Fibroblast of skin of right quadriceps (primary cell): ENCODE results near the gene UQCRC1.

Experiments
- DNase-seq: peaks from one replicate; pipeline ENCODE4 v3.0.0-alpha.2; 2013

The UQCRC1 gene

DNA sequence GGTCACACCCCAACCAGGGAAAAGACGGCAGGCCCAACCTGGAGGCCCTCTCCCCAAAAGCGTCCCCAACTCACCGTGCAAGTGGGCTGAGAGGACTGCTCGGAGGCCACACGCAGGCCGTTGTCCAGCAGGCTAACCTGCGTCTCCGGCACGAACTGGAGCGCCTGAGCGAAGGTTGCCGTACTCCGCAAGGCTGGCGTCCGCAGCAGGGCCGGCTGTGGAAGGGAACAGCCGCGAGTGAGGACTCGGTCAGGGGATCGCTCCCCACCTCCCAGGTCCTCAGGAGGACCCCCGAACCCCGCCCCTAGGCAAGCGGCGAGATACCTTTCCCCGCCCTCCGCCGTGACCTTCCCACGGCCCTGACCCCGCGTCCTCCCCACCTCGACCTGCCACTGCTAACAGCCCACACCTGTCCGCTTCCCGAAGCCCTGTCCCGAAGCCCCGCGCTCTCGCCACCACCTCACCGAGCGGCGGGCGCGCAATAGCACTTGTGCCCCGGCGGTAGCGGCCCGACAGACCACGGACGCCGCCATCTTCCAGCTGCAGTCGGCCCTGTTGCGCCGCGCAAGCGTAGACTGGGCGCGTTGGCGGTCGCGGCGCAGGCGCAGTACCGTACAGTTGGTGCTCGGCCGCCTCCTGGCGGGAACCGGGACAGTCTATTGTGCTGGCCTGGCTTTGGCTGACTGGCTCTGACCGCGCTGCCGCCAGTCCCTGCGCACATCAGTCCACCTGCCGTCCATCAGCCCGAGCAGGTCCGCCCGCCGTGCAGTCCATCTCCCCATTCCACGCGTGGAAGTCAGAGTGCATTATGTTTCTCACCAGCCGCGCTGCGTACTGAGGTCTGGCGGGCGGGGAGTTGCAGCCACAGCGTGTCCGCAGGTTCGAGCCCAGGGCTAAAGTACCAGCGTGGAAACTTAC, at the start of gene UQCRC1:
Gene UQCRC1 (minus strand): TSS at position 559 of the 918 bp plus-strand sequence. CDS start 26 bp downstream, at position 533.
- DNase-seq: peak; percentile 89

DNA sequence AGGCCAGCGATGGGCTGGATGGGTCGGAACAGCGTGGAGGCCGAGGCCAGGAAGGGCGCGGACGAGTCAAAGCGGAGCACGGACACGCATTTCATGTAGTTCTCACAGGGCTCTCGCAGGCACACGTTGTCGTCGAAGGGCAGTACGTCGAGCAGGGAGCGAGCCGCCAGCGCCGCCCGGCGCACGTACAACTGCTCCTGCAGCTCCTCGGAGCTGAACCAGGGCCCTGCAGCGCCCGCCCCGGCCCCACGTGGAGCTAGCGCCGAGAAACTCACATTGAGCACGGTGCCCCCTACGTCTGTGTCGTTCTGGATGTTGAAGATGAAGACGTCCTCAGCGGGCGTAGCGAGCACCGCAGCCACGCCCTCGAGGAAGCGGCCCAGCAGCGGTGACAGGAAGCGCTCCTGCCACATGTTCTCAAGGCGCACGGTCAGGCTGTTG, 47.4 kb upstream of the UQCRC1 start:
- DNase-seq: no peak

DNA sequence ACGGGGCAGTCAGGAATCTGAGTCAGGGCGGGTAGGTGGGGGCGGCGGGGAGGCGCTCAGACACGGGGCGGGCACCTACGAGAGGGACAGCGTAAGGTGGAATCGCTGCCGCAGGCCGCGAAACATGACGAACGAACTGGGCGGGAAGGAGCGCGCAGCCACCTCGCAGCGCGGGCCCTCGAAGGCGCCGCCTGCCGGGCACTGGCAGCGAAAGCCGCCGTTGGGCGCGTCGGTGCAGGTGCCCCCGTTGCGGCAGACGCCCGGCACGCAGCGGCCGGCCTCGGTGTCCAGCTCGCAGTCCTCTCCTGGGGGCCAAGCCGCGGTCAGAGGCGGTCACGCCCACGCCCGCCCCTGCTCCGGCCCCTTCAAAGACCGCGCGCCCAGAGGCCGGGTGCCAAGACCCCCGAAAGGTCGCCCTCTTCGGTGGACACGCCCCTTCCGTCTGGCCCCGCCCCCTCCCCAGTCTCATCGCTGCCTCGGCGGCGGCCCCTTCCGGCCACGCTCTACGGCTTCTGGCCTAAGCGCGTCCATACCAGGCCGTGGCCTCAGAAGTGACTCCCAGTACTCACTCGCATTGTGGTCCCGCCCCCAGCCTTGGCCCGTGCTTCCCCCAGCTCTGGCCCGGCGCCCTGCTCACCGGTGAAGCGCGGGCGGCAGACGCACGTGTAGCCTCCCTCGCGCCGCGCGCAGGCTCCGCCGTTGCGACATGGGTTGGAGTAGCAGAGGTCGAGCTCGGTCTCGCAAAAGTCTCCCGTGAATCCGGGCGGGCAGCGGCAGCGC, 46.8 kb upstream of the UQCRC1 start:
- peak; percentile 52 for DNase-seq

DNA sequence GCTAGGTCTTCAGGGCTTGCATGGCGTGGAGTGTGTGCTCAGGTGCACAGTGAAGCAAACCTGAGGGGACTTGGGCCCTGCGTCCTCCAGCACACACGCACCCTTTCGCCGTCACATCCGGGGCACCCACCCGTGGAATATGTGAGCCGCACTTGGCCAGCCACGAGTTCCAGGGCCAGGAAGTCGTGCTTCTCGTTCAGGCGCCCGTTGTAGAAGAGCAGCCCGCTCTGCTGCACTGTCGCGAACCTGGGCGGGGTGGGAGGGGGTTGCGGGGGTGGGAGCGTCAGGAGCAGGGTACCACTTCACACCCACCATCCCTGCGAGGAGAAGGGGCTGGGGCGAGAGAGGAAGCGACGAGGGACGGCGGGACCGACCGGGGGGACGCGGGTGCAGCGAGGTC, 46.2 kb upstream of the UQCRC1 start:
- no peak for DNase-seq

DNA sequence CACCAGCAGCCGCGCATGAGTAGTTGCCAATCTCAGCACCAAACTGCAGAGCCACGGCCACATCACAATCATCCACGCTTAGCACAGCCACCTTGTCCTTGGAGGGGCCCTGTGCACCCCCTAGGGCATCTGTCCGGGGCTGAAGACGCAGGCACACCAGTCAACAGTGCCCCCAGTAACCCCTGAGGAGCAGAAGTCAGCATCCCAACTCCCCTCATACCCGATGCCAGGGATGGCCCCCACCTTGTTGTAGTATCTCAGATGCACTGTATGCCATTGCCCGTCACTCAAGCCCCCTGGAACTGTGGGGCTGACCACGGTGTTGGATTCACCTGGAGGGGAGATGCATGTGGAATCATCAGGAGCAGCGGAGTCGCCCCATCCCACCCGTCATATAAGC, 45.6 kb upstream of the UQCRC1 start:
- DNase-seq: no peak

DNA sequence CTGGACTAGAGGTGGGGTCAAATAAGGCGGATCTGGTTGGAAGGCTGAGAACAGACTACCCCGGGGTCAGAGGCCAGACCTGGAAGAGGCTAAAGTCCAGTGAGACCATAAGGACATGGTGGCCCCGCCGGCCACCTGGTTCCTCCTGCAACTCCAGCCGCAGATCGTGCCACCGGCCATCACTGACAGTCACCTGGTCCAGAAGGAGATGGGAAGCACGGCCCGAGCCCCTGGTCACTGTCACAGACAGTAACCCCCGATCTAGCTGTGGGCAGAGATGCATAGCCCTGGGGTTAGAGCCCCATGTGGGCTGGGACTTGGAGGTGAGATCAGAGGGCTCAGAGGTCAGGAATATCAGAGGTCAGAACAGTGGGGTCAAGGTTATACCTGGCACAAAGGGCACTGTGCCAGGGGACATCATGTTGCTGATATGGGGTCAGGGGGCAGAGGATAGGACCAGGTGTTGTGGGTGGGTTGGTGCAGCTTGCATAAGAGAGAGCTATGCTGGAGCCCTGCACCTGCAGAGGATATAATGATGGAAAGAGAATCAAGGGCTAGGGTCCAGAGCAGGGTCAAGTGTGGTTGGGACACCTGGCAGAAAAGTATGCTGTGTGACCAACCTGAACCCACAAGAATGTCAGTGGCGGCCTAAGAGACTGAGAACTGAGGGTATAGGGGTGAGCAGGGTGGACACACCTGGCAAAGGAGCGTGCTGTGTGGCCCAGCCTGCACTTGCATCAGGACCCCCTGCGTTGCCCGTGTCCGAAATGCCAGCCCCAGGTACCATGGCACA, 43.7 kb upstream of the UQCRC1 start:
- DNase-seq: no peak

DNA sequence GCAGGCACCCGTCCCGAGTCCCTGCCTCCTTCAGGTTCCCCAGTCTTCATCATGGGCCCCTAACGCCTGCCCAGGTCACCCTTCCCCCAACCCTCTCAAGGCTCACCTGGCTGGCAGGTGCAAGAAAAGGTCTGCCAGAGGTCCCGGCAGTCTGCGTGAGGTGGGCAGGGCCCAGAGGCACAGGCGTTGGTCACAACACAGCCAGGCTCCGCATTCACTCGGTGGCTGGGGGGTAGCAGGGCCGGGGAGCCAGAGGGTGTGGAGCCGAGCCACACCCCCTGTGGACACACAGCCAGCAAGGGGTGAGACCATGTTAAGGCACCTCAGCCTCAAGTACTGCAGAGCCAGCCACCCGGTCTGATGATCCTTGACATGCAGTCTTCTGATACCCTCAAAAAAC, 42.3 kb upstream of the UQCRC1 start:
- DNase-seq: no peak

DNA sequence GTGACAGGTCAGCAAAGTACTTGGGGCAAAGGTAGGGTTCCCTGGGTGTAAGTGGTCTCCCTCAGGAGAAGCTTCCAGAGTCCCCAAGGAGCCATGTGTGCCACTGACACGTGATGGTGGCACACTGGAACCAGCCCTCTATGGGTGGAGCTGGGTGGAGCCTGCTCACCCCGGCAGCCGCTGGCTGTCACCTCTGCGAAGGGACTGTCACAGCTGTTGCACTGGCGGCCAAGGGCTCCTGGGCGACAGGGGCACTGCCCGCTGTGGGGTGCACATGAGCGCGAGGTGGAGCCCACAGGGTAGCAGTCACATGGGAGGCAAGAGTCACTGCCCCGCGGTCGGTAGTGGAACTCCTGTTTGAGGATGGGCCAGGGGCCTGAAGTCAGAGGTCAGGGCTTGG, 41.3 kb upstream of the UQCRC1 start:
- no peak for DNase-seq

DNA sequence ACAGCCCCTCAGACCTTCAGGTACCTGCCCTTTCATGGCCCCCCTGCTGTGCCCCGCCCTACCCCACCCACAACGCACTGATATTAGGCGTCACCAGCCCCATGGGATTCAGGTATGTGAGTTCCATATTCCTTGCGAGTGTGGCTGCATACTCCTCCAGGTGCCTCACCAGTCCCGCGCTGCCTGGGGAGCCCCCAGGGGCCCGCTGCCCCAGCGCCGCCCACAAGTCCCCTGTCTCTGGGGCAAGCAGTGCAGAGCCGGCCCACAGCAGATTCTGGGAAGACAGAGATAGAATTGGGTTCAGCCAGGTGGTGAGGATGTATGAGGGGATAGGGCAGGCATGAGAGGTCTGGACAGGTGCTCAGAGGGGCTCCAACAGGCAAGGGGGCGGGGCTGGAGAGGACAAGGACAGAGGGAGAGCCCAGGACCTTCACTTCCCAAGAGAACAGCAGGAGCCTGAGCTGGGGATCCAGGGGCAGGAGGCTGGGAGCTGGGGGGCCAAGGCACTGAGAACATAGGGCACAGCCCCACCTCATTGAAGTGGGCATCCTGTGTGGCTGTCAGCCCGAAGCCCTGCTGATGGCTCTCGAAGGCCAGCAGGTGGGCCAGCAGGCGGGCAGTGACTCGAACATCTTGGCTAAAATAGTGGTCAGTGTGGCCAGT, 38.9 kb upstream of the UQCRC1 start:
- DNase-seq: no peak

DNA sequence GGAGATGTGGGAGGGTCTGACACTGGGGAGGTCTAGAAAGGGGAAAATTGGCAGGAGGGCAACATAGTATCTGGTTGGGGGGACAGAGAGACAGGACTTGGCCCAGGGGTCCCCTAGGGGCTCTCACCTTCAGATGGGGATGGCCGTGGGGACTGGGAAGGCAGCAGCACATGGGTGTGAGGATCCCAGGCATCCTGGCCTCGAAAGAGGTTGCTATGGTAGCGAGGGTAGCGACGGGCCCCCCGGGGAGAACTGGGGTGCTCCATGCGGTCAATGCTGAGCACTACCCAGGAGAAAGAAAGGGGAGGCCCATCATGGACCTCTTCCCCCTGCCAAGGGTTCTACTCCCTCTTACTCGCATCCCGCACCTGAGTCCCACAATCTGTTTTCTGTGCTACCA, 38.3 kb upstream of the UQCRC1 start:
- DNase-seq: no peak

DNA sequence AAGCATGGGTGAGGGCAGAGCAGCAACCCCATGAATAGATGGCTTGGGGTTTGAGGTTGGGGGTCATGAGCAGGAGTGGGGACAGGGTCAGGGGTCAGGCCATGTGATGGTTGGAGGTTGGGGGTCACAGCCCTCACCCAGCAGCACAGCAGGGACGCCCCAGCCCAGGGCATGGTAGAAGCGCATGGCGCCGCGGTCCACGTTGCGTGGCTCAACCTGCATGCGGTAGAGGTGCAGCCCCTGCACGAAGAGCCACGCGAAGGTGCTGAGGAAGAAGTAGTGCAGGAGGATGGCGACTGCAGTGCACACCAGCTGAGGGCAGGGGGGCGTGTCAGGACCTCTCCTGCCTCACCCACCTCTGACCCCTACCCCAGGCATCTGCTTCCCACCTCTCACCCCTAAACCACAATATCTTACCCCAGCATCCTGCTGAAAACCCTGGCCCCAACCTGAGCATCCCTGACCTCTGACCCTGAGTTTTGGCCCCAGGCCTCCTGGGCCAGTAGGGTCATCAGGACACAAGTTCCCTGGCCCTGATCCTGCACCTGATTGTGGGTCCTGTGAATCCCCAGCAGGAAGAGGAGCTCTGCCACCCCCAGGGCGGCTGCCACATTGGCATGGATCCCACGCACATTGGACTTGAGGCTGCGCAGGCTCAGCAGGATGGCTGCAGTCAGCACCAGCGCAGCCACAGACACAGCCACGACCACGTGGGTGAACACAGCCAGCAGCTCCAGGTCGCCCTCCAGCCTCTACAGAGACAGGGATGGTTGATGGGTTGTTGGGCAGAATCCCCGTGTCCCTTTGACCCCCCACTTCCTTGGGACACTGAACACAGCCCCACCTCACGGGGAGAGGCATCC, 35.7 kb upstream of the UQCRC1 start:
- DNase-seq: no peak

DNA sequence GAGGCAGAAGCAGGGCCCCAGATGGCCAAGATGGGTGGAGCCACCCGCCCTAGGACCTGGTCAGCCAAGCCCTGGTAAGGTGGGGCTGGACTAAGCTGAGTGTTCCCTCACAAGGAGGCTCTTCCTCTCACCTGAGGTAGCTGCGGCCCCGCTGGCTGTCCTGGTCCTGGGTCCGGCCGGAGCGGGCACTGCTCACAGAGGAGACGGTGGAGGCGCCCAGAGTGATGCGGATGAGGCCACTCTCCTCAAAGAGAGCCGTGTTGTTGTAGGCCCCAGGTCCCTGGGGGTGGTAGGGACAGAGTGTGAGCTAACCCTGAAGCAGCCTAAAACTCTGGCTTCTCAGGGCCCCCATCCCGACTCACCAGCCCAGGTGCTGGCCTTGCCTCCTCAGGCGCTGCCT, 33.2 kb upstream of the UQCRC1 start:
- no peak for DNase-seq

DNA sequence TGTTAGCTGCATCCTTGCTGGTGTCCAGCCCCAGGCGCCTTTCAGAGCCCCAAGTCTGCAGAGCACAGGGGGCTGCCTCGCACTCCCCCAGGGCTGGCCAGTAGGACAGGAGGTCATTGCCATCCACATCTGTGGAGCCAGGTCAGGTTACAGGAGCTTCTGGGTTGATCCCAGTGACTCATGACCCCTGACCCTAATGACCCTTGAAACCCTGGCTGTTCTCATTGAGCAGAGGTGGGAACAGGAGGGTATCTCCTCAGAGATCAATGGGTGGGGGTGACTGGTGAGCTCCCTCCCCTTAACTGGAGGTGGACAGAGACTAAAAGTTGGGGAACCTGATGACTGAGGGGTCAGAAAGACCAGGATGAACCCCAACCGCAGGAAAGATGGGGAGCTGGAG, 31.9 kb upstream of the UQCRC1 start:
- DNase-seq: no peak

DNA sequence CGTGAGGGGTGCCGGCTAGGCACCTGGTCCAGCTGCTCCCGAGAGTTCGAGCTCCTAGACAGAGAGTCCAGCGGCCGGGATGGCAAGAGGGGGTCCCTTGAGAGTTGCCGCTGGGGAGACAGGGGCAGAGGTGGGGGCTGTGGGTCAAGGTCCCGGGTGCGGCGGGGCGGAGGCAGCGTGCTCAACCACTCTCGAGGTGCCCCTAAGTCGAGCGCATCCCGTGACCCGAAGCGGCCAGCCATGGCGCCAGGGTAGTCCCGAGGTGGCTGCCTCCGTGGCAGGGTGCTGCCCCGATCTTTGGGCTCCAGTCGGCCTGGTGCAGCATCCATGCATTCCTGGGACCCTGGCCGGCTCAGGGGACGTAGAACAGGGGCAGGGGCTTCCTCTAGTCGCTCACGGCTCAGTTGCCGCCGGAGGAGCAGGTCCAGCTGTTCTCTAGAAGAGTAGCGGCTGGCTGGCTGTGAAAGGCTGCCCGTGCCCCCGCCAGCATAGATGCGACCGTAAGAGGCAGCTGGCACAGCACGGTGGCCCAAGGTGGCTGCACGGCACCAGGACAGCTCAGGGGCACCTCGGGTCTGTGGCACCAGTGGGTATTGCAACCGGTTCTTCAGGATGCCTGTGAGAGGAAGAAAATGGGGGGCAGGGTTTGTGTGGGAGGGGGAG, 30.6 kb upstream of the UQCRC1 start:
- DNase-seq: no peak

DNA sequence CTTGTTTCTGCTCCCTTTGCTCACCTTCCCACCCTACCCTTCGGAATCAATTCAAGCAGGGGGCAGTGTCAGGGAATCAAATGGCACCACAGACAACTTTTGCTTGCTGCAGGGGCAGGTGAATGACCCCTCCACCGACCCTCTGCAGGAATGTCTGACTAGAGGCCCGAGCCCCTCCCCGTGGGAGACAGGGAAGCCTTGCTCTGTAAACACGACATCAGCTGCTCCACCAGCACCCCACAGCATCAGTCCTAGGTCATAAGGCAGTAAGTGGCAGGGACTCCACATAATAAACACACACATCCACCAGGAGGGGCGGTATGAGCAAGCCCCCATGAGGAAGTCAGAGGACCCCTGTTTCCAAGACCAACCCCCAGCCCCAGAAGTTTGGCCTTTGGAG, 27.9 kb upstream of the UQCRC1 start:
- no peak for DNase-seq

DNA sequence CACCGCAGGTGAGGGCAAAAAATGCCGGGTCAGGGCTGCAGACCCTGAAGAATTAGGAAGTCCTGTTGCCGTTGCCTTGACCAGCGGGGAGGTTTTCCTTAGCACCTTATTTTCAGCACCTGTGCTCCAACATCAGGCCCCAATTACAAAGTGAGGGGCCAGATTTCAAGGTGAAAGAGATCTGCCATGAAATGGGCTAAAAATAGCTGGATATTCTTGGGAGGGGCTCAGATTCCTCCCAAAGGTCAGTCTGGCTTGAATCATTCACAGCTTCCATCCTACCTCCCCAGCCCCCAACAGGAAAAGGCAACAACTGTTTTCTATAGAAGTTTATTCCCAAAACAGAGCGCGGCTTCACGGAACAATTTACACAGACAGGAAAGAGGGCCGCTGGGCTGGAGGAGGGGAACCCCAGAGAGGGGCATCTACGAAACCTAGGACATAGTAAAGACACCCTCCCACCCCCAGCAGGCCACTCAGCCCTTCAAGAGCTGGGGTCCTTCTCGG, 26.8 kb upstream of the UQCRC1 start:
- DNase-seq: peak; percentile 8

DNA sequence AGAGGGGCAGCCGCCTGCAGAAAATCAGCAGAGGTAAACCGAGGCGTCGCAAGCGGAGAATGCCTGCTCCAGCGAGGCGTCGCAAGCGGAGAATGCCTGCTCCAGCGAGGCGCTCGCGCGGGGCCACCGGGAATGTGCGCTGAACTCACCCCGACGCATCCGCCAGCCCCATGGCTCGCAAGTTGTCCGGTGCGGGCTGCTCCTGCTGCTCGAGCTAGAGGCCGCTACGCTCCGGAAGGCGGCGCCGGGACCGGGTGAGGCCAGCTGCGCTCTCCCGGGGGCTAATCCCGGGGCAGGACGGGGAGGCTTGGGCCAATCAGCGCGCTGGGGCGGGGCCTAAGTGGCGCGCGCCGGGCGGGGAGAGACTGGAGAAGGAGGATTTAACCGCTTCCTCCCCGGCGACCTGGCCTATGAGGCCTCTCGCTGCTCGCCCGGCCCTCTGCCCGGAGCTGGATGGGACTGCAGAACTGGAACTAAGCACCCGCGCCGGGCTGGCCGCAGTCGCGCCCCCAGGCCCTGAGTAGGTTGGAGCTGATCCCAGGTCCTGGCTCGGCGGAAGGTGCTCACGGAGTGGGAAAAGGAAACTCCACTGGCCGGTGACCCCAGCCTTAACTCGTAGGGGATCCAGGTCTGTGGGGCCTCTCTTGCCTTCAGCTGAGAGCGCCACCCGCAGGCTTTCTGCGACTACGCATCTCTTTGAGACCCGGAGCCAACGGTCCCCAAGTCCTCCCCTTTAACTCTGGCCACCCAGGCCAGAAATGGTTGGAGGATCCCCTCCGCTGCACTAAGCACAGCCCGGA, 26.0 kb upstream of the UQCRC1 start, which contains the start of gene SLC26A6:
Gene SLC26A6 (minus strand): TSS at position 240 of the 800 bp plus-strand sequence. CDS start 68 bp downstream, at position 172.
- DNase-seq: peak; percentile 95

DNA sequence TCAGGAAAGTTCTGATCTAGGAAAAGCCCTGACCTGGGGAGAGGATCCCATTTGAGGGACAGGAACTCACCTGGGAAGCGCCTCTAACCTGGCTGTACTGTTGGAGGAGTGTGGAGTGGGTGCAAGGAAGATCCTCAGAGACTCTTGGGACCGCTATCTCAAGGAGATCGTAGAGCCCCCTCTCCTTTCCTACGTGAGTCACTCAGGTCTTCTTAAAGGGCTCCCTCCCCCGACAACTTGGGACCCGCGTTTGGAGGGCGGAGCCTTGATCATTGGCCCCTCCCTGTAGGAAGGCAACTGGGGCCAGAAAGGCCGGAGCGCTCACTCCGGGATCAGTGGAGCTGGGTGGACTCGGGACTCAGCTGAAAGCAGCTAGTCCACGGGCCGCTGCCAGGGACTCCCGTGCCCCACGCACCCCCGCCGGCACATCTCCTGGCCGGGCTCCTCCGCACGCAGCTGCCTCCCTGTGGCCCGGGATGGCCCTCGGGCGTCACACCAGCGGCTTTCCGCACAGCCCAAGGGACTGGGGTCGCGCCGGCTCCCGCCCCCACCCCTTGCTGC, 25.3 kb upstream of the UQCRC1 start:
- DNase-seq: peak; percentile 52

DNA sequence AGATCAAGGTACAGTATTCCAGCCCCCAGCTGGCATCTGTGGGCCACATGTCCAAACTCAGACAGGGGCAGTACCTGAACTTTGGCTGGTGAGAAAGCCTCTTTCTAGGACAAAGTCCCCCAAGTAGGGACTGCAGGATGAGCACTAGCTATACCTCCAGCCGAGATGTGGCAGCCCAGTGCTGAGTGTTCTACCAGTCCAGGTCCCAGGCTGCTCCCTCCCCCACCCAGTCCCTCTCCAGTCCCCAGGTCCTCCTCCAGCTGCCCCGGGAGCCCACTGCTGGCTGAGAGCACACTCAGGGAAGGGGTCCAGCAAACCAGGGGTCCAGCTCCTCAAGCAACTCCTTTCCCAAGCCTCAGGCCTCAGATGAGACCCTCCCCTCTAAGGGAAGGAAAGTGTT, 24.3 kb upstream of the UQCRC1 start:
- DNase-seq: no peak
